HepG2 (cell line): ENCODE results near the gene MPG. TPM values are rescaled to one million over a fixed set of nuclear protein-coding genes. Genes with fewer than 3 reads are reported as not detected.

ENCODE experiments used
- ATAD3A ChIP-seq: sonication (generic); formaldehyde crosslinking; IDR thresholded peaks from 2 replicates; pipeline ENCODE4 v1.4.0; 2020; ENCODE audit warnings: missing genetic modification reagents
- HNF4G ChIP-seq, 2 experiments: sonication (generic) in 1 of 2; formaldehyde crosslinking in 1 of 2; IDR thresholded peaks; 2 replicates each; pipeline versions ENCODE4 v1.4.0 to v1.6.1; 2011 to 2020; ENCODE audit warnings: borderline replicate concordance in 2 of 2, low read depth in 2 of 2, mild to moderate bottlenecking in 2 of 2, low read length in 1 of 2, missing genetic modification reagents in 1 of 2, moderate library complexity in 1 of 2
- IKZF4 ChIP-seq: sonication (generic); formaldehyde crosslinking; IDR thresholded peaks from 2 replicates; pipeline ENCODE4 v1.5.1; 2020; ENCODE audit warnings: borderline replicate concordance, mild to moderate bottlenecking, low read depth, missing genetic modification reagents; ENCODE audit errors: not compliant biosample characterization
- TBP ChIP-seq: sonication (generic); formaldehyde crosslinking; IDR thresholded peaks from 2 replicates; pipeline ENCODE4 v1.5.0; 2020; ENCODE audit warnings: missing genetic modification reagents
- ZFP82 ChIP-seq: sonication (generic); formaldehyde crosslinking; IDR thresholded peaks from 2 replicates; pipeline ENCODE4 v1.5.1; 2020; ENCODE audit warnings: mild to moderate bottlenecking, missing genetic modification reagents, borderline replicate concordance
- ZNF768 ChIP-seq: sonication (generic); formaldehyde crosslinking; IDR thresholded peaks from 2 replicates; pipeline ENCODE4 v1.4.0; 2020; ENCODE audit warnings: missing genetic modification reagents
- polyA plus RNA-seq, 8 experiments: library from polyadenylated mRNA; depleted of rRNA in 3 of 8; stranded (reverse) in 7 of 8; unstranded in 1 of 8; fragments of >200 nt; fragmentation: Illumina TruSeq in 4 of 8; extraction: Trizol in 4 of 8; gene quantifications; 2 replicates each; pipeline versions ENCODE4 v1.2.1 to v1.2.3, GENCODE V29; 2011 to 2016; ENCODE audit warnings: low read depth in 4 of 8, missing spikeins in 1 of 8, mixed read lengths in 1 of 8; ENCODE audit not compliant: insufficient read depth in 1 of 8
- total RNA-seq, 5 experiments: library from RNA; depleted of rRNA; stranded (reverse); fragments of >200 nt; fragmentation: Illumina TruSeq; extraction: Trizol; gene quantifications; 2 replicates each; pipeline ENCODE4 v1.2.3, GENCODE V29; 2016; ENCODE audit warnings: low read depth in 1 of 5
- TF ChIP-seq, protein P1 (sequence below), 2 experiments: sonication (generic) in 1 of 2; formaldehyde crosslinking in 1 of 2; IDR thresholded peaks; 2 replicates each; pipeline versions ENCODE4 v1.6.1 to v1.9.0; 2014 to 2022; ENCODE audit warnings: antibody characterized with exemption in 1 of 2, borderline replicate concordance in 1 of 2, inconsistent platforms in 1 of 2, low read depth in 1 of 2, missing genetic modification reagents in 1 of 2
- TF ChIP-seq, protein P2 (sequence below): sonication (generic); formaldehyde crosslinking; IDR thresholded peaks from 2 replicates; pipeline ENCODE4 v1.5.1; 2020; ENCODE audit warnings: mild to moderate bottlenecking, missing genetic modification reagents, moderate library complexity
- TF ChIP-seq, protein P3 (sequence below): sonication (generic); formaldehyde crosslinking; IDR thresholded peaks from 2 replicates; pipeline ENCODE4 v1.4.0; 2020; ENCODE audit warnings: missing genetic modification reagents

MPG gene
- total and polyA plus RNA-seq, 2 of the 13 experiments (the other 11 are each of a cell fraction or from before 2014, with no cell fraction given), result 59.1 to 62.5 TPM

DNA sequence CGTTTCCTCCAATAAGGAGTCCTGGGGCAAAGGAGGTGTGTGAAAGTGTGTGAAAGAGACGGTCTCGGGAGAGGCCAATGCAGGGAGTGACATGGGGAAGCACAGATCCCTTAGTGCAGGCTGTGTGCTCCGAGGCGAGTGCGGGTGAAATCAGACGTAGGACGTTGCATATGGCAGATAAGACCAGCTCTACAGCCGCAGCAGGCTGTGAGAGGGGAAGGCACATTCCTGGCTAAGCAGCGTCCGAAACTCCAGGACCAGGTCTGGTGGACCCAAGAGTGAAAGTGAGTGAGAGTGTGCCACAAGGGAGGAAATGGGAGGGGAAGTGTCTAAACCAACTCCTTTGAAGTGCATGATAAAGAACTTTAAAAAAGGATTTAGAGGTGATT is 36.0 kb upstream of the MPG start (continued):
- TF ChIP-seq, protein P1, sequence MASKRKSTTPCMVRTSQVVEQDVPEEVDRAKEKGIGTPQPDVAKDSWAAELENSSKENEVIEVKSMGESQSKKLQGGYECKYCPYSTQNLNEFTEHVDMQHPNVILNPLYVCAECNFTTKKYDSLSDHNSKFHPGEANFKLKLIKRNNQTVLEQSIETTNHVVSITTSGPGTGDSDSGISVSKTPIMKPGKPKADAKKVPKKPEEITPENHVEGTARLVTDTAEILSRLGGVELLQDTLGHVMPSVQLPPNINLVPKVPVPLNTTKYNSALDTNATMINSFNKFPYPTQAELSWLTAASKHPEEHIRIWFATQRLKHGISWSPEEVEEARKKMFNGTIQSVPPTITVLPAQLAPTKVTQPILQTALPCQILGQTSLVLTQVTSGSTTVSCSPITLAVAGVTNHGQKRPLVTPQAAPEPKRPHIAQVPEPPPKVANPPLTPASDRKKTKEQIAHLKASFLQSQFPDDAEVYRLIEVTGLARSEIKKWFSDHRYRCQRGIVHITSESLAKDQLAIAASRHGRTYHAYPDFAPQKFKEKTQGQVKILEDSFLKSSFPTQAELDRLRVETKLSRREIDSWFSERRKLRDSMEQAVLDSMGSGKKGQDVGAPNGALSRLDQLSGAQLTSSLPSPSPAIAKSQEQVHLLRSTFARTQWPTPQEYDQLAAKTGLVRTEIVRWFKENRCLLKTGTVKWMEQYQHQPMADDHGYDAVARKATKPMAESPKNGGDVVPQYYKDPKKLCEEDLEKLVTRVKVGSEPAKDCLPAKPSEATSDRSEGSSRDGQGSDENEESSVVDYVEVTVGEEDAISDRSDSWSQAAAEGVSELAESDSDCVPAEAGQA (IDR thresholded peaks at IDR 0.05; ENCODE audit: low read depth), result no peak
- TF ChIP-seq, protein P1 (CRISPR knock-in tag; IDR thresholded peaks at IDR 0.05; ENCODE audit: borderline replicate concordance), result no peak
- TF ChIP-seq, protein P2, sequence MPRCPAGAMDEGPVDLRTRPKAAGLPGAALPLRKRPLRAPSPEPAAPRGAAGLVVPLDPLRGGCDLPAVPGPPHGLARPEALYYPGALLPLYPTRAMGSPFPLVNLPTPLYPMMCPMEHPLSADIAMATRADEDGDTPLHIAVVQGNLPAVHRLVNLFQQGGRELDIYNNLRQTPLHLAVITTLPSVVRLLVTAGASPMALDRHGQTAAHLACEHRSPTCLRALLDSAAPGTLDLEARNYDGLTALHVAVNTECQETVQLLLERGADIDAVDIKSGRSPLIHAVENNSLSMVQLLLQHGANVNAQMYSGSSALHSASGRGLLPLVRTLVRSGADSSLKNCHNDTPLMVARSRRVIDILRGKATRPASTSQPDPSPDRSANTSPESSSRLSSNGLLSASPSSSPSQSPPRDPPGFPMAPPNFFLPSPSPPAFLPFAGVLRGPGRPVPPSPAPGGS (CRISPR knock-in tag), result no peak
- TF ChIP-seq TBP (CRISPR knock-in tag) (no peak), HNF4G (IDR thresholded peaks at IDR 0.05; ENCODE audit: borderline replicate concordance, low read depth, low read length) (no peak), HNF4G (CRISPR knock-in tag; IDR thresholded peaks at IDR 0.05; ENCODE audit: borderline replicate concordance, low read depth) (no peak), ATAD3A (no peak), ZNF768 (CRISPR knock-in tag) (no peak), IKZF4 (no peak), ZFP82 (CRISPR knock-in tag) (no peak)
- TF ChIP-seq, protein P3, sequence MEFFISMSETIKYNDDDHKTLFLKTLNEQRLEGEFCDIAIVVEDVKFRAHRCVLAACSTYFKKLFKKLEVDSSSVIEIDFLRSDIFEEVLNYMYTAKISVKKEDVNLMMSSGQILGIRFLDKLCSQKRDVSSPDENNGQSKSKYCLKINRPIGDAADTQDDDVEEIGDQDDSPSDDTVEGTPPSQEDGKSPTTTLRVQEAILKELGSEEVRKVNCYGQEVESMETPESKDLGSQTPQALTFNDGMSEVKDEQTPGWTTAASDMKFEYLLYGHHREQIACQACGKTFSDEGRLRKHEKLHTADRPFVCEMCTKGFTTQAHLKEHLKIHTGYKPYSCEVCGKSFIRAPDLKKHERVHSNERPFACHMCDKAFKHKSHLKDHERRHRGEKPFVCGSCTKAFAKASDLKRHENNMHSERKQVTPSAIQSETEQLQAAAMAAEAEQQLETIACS, result no peak
